ENCODE data around the gene ELF5. TPM values are rescaled to one million over a fixed set of nuclear protein-coding genes. Genes with fewer than 3 reads are reported as not detected.
A peak's percentile ranks its signal among the peaks of the same experiment; 100 is the strongest.

Gene ELF5
- polyA plus RNA-seq, 1 donor: not detected

- no peak for DNase-seq (ENCODE audit: low read depth)
Observed at GRCh38 chr11:34454308-34455032, 59.1 kb downstream of the ELF5 start.

- DNase-seq (ENCODE audit: low read depth): no peak
Observed at GRCh38 chr11:34451053-34451452, 62.5 kb downstream of the ELF5 start.

GRCh38 chr11:34449013-34449412 lies 64.6 kb downstream of the ELF5 start:
- no peak for DNase-seq (ENCODE audit: low read depth)

GRCh38 chr11:34448223-34448994 lies 65.2 kb downstream of the ELF5 start:
- DNase-seq (ENCODE audit: low read depth): no peak

GRCh38 chr11:34447044-34447443 lies 66.5 kb downstream of the ELF5 start:
- DNase-seq (ENCODE audit: low read depth): no peak

- DNase-seq (ENCODE audit: low read depth): no peak
Observed at GRCh38 chr11:34446386-34446785, 67.2 kb downstream of the ELF5 start.

GRCh38 chr11:34445956-34446355 lies 67.6 kb downstream of the ELF5 start:
- DNase-seq (ENCODE audit: low read depth): no peak

GRCh38 chr11:34444428-34444827 lies 69.2 kb downstream of the ELF5 start:
- no peak for DNase-seq (ENCODE audit: low read depth)

- no peak for DNase-seq (ENCODE audit: low read depth)
Observed at GRCh38 chr11:34443136-34443535, 70.5 kb downstream of the ELF5 start.

GRCh38 chr11:34441814-34442213 lies 71.8 kb downstream of the ELF5 start:
- no peak for DNase-seq (ENCODE audit: low read depth)

- DNase-seq (ENCODE audit: low read depth): no peak
Observed at GRCh38 chr11:34439610-34440198, 73.9 kb downstream of the ELF5 start.

GRCh38 chr11:34438529-34439507 lies 74.8 kb downstream of the ELF5 start, which contains the start of gene CAT:
TSS of gene CAT (plus strand) at chr11:34438934. CDS start at chr11:34439014, 80 bp downstream.
- DNase-seq (ENCODE audit: low read depth): peak; percentile 89

- DNase-seq (ENCODE audit: low read depth): no peak
Observed at GRCh38 chr11:34437224-34438125, 76.1 kb downstream of the ELF5 start.

GRCh38 chr11:34433899-34434298 lies 79.7 kb downstream of the ELF5 start:
- no peak for DNase-seq (ENCODE audit: low read depth)

- DNase-seq (ENCODE audit: low read depth): no peak
Observed at GRCh38 chr11:34432822-34433221, 80.8 kb downstream of the ELF5 start.

- no peak for DNase-seq (ENCODE audit: low read depth)
Observed at GRCh38 chr11:34431979-34432378, 81.6 kb downstream of the ELF5 start.
